ENCODE results near the gene KIF1B. TPM values are rescaled to one million over a fixed set of nuclear protein-coding genes. Genes with fewer than 3 reads are reported as not detected.

Gene KIF1B
- 22.8 and 24.3 TPM in 2 replicates for total RNA-seq

DNA sequence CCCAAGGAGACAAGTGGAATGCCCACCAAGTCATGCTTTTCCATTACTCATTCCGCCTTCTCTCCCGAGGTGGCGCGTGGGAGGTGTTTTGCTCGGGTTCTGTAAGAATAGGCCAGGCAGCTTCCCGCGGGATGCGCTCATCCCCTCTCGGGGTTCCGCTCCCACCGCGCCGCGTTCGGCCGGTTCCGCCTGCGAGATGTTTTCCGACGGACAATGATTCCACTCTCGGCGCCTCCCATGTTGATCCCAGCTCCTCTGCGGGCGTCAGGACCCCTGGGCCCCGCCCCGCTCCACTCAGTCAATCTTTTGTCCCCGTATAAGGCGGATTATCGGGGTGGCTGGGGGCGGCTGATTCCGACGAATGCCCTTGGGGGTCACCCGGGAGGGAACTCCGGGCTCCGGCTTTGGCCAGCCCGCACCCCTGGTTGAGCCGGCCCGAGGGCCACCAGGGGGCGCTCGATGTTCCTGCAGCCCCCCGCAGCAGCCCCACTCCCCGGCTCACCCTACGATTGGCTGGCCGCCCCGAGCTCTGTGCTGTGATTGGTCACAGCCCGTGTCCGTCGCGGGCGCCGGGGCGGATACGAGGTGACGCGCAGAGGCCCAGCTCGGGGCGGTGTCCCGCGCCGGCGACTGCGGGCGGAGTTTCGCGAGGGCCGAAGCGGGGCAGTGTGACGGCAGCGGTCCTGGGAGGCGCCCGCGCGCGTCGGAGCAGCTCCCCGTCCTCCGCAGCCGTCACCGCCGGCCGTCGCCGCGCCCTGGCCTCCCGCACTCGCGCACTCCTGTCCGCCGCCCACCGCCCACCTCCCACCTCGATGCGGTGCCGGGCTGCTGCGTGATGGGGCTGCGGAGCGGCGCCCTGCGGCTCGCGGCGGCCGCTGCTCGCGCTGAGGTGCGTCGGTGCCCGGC lies at the start of gene KIF1B:
KIF1B (plus strand) TSS at position 666 of the 906 bp plus-strand sequence. CDS start 21,759 bp downstream, outside the sequence.

GRCh38 chr1:10398734-10399443 lies 188.5 kb downstream of the KIF1B start, which contains the start of gene PGD:
Gene PGD, plus strand, starts transcription at chr1:10399064. Its CDS starts 54 bp downstream, at chr1:10399118.

GRCh38 chr1:10430216-10431069 lies 220.1 kb downstream of the KIF1B start, which contains the start of gene CENPS:
Gene CENPS, plus strand, starts transcription at chr1:10430433. Its CDS starts 85 bp downstream, at chr1:10430518.

Other genes with a start within 250 kb of the KIF1B start
- gene RBP7, start 213.3 kb upstream of the KIF1B start, total RNA-seq, result 0.96 and 1.7 TPM in 2 replicates
- gene UBE4B, start 177.6 kb upstream of the KIF1B start, total RNA-seq, result 12.5 and 26.2 TPM in 2 replicates
- gene PGD, start 188.5 kb downstream of the KIF1B start, total RNA-seq, result 59.8 and 75.7 TPM in 2 replicates
- 5.3 and 6.8 TPM in 2 replicates for gene CENPS, start 219.9 kb downstream of the KIF1B start, total RNA-seq
- gene CORT, start 239.5 kb downstream of the KIF1B start, total RNA-seq, result not detected in 2 replicates